Stimulated activated CD4-positive, alpha-beta T cell treated with anti-CD3 and anti-CD28 coated beads, Interleukin-4, amount 100 ng/mL, for 1 hour (primary cell): ENCODE measurements around the gene TNIP2.
"Not testable (repeated sequence)": the region's sequence is repeated elsewhere in the genome, so short reads cannot be mapped to it uniquely, and the experiment has no call there.

Experiments
- DNase-seq: peaks from one replicate; pipeline ENCODE4 v3.0.0-alpha.2; 2020

The TNIP2 gene

GRCh38 chr4:2767705-2768074, 11.6 kb upstream of the TNIP2 start:
- no peak for DNase-seq

- DNase-seq, result no peak
Observed at GRCh38 chr4:2767046-2767704, 11.0 kb upstream of the TNIP2 start.

GRCh38 chr4:2765832-2766526, 9.8 kb upstream of the TNIP2 start:
- DNase-seq, result no peak

GRCh38 chr4:2763511-2763967, 7.4 kb upstream of the TNIP2 start:
- DNase-seq, result no peak

GRCh38 chr4:2762486-2763370, 6.6 kb upstream of the TNIP2 start:
- not testable (repeated sequence) for DNase-seq

GRCh38 chr4:2762048-2762447, 5.9 kb upstream of the TNIP2 start:
- no peak for DNase-seq

- DNase-seq, result no peak
Observed at GRCh38 chr4:2761035-2761923, 5.1 kb upstream of the TNIP2 start.

GRCh38 chr4:2757426-2757825, 1.3 kb upstream of the TNIP2 start:
- no peak for DNase-seq

- DNase-seq, result no peak
Observed at GRCh38 chr4:2756691-2757350, 685 bp upstream of the TNIP2 start.

- DNase-seq, result no peak
Observed at GRCh38 chr4:2754848-2755819, 1.0 kb downstream of the TNIP2 start.

- no peak for DNase-seq
Observed at GRCh38 chr4:2753436-2753835, 2.7 kb downstream of the TNIP2 start.

- no peak for DNase-seq
Observed at GRCh38 chr4:2750719-2751605, 5.2 kb downstream of the TNIP2 start.

GRCh38 chr4:2746891-2747695, 9.0 kb downstream of the TNIP2 start:
- no peak for DNase-seq

GRCh38 chr4:2745981-2746806, 9.9 kb downstream of the TNIP2 start:
- DNase-seq, result peak; percentile 94

GRCh38 chr4:2745516-2745915, 10.6 kb downstream of the TNIP2 start:
- DNase-seq, result no peak

GRCh38 chr4:2744576-2745270, 11.4 kb downstream of the TNIP2 start:
- DNase-seq, result no peak
